ENCODE data around the gene BCL6B.

The BCL6B gene

GRCh38 chr17:7060165-7060891 lies 37.5 kb downstream of the BCL6B start:
- no peak for DNase-seq (ENCODE audit: low read depth)

- DNase-seq (ENCODE audit: low read depth): no peak
Observed at GRCh38 chr17:7063518-7064094, 40.8 kb downstream of the BCL6B start.

DNA sequence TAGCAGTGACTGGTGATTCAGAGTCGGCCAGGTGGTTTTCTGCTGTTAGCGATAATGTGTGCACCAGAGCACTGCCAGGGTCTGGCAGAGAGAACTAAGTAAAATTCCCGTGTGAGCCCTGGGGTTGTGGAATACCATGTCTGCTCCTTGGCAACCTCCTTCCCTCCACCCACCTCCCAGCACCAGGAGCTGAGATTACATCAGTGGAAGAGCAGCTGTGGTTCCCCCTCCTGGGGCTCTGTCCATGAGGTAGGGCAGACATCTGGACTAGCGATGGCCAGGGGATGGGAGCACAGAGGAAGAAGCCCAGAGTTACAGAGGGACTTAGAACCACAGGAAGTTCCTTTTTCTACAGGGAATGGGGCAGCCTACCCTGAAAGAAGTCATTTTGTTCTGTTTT lies 41.4 kb downstream of the BCL6B start:
- DNase-seq (ENCODE audit: low read depth): no peak

GRCh38 chr17:7067198-7067597 lies 44.3 kb downstream of the BCL6B start:
- no peak for DNase-seq (ENCODE audit: low read depth)

- DNase-seq (ENCODE audit: low read depth): no peak
Observed at GRCh38 chr17:7068268-7068667, 45.4 kb downstream of the BCL6B start.

GRCh38 chr17:7070712-7071111 lies 47.9 kb downstream of the BCL6B start:
- DNase-seq (ENCODE audit: low read depth): no peak

GRCh38 chr17:7072406-7072805 lies 49.6 kb downstream of the BCL6B start:
- no peak for DNase-seq (ENCODE audit: low read depth)

- no peak for DNase-seq (ENCODE audit: low read depth)
Observed at GRCh38 chr17:7074931-7075330, 52.1 kb downstream of the BCL6B start.

DNA sequence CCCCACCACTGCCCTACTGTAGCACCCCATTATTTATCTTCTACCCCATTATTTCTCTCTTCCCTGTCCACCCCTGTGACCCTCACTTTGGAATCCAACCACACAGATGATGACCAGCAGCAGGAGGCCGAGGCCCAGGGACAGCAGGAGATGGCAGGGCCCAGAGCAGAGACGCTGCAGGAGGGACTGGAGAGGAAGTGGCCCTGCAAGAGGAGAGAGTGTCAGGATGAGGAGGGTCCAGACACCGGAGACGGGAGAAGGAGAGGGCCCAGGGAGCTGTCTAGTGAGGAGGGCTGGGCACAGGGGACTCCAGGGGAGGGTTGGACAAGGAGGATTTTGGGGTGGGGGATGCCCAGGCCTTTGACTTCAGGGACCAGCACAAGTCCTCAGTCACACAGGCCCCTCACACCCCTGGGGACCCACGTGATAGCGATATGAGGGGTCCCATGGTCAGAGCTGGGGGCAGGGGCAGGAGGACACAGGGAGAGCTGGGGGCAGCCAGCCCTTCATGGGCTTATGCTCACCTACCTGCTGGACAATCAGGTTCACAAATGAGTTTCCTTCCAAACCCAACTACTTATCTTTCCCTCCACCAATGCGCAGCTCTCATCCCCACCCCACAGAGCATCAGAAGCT lies 55.2 kb downstream of the BCL6B start:
- DNase-seq (ENCODE audit: low read depth): no peak

DNA sequence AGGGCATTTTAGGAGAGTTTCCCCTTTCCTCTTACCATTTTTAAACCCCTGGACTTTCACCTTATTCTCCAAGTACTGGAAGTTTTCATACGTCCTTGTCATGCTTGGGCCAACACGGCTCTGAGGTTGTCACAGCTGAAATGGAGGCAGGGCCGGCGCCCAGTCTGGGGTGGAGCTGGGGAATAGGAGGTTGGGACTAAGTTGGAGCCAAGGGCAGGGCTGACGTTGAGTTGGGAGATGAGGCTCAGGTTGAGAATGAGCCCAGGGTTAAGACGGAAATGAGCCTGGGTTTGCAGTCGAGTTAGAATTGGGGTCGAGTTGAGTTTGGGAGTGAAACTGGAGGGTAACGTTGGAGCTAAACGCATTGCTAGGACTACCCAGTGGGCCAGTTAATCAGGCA lies 55.9 kb downstream of the BCL6B start:
- DNase-seq (ENCODE audit: low read depth): no peak
